HepG2 (cell line): ENCODE results near the gene OGFOD3. TPM values are rescaled to one million over a fixed set of nuclear protein-coding genes. Genes with fewer than 3 reads are reported as not detected.

ENCODE experiments used
- ATAC-seq: fragments of 200-7000 bp; cut with Tn5 transposase; 3 replicates; pipeline ENCODE4 v1.9.1; 2020; ENCODE audit warnings: mild to moderate bottlenecking, moderate library complexity
- BruUV-seq: library from RNA; stranded (reverse); fragments of 400-500 nt; replicated peaks from 2 replicates; lab custom pipeline; 2021; lab: Mats Ljungman, UMichigan
- CTCF ChIA-PET: fragments of 300-600 bp; formaldehyde crosslinking; extraction: SDS; loops from one replicate; lab custom pipeline; 2021; ENCODE audit warnings: low total read pairs, inconsistent platforms, low intra/inter-chr PET ratio; lab: Yijun Ruan, JAX
- POLR2A ChIA-PET: fragments of 350-600 bp; sonication (Branson Sonifier 250); formaldehyde crosslinking; loops from one replicate; lab custom pipeline; 2020; ENCODE audit warnings: antibody characterized with exemption, inconsistent platforms; lab: Yijun Ruan, JAX
- DNase-seq: peaks from one replicate; pipeline ENCODE4 v3.0.0-alpha.2; 2015; ENCODE audit warnings: low spot score
- FAIRE-seq: peaks from 3 replicates; lab custom pipeline; 2011; peaks lifted over from hg19 to GRCh38; lab: Jason Lieb, UNC
- H2AFZ ChIP-seq: one replicate; pipeline ENCODE4 v1.6.1; 2011; ENCODE audit warnings: low read length, inconsistent platforms
- H3K27ac ChIP-seq: fragments of 300-600 bp; 3 replicates; pipeline ENCODE4 v1.8.0; 2011; ENCODE audit warnings: mixed run types, mild to moderate bottlenecking, mixed read lengths, low read length, inconsistent platforms; ENCODE audit not compliant: insufficient read depth; ENCODE audit errors: extremely low read length
- H3K27me3 ChIP-seq, 2 experiments: fragments of 200-600 bp in 1 of 2; 2 replicates in 1 of 2; 3 replicates in 1 of 2; pipeline versions ENCODE4 v1.6.0 to v1.8.0; 2011; ENCODE audit warnings: low read length in 2 of 2, mild to moderate bottlenecking in 2 of 2, moderate library complexity in 2 of 2, inconsistent platforms in 1 of 2; ENCODE audit not compliant: insufficient read depth in 2 of 2, control insufficient read depth in 1 of 2
- H3K36me3 ChIP-seq, 2 experiments: fragments of 200-600 bp in 1 of 2; replicated peaks in 1 of 2; 2 replicates in 1 of 2; 3 replicates in 1 of 2; pipeline versions ENCODE4 v1.5.1 to v1.8.0; 2011; ENCODE audit warnings: low read length in 2 of 2, inconsistent platforms in 1 of 2; ENCODE audit not compliant: insufficient read depth in 2 of 2, control insufficient read depth in 1 of 2
- H3K4me1 ChIP-seq: 2 replicates; pipeline ENCODE4 v1.5.1; 2012; ENCODE audit warnings: low read length, inconsistent platforms; ENCODE audit not compliant: insufficient read depth
- H3K4me2 ChIP-seq: 2 replicates; pipeline ENCODE4 v1.6.0; 2011; ENCODE audit warnings: low read depth, low read length, inconsistent platforms
- H3K4me3 ChIP-seq, 3 experiments: fragments of 200-600 bp in 1 of 3; sonication (generic), shearing (Covaris generic) in 1 of 3; replicated peaks in 1 of 3; 2 replicates each; pipeline ENCODE4 v1.5.1; 2011 to 2016; ENCODE audit warnings: low read length in 3 of 3, inconsistent platforms in 2 of 3, low read depth in 2 of 3, mild to moderate bottlenecking in 2 of 3, control low read depth in 1 of 3, mixed read lengths in 1 of 3; ENCODE audit not compliant: insufficient read depth in 1 of 3
- H3K79me2 ChIP-seq: one replicate; pipeline ENCODE4 v1.6.1; 2011; ENCODE audit warnings: low read length, inconsistent platforms; ENCODE audit not compliant: insufficient read depth
- H3K9ac ChIP-seq: 2 replicates; pipeline ENCODE4 v1.6.0; 2011; ENCODE audit warnings: mild to moderate bottlenecking, low read depth, low read length, inconsistent platforms; ENCODE audit not compliant: insufficient read depth
- H3K9me3 ChIP-seq: 2 replicates; pipeline ENCODE4 v1.5.1; 2012; ENCODE audit warnings: mild to moderate bottlenecking, low read length
- H4K20me1 ChIP-seq: 2 replicates; pipeline ENCODE4 v1.6.0; 2011; ENCODE audit warnings: inconsistent platforms, mild to moderate bottlenecking, low read length, moderate library complexity; ENCODE audit not compliant: insufficient read depth
- AGO2 ChIP-seq: fragments of 200-400 bp; formaldehyde crosslinking; optimal IDR thresholded peaks from 2 replicates; pipeline ENCODE3; 2017; ENCODE audit warnings: mild to moderate bottlenecking, low read depth, low read length, moderate library complexity
- GFI1 ChIP-seq: sonication (generic); formaldehyde crosslinking; IDR thresholded peaks from 2 replicates; pipeline ENCODE4 v1.5.0; 2020; ENCODE audit warnings: missing genetic modification reagents, mild to moderate bottlenecking, borderline replicate concordance
- GLI4 ChIP-seq: sonication (generic); formaldehyde crosslinking; IDR thresholded peaks from 2 replicates; pipeline ENCODE4 v1.5.1; 2020; ENCODE audit warnings: missing genetic modification reagents, mild to moderate bottlenecking, moderate library complexity, borderline replicate concordance
- IRX3 ChIP-seq: sonication (generic); formaldehyde crosslinking; IDR thresholded peaks from 2 replicates; pipeline ENCODE4 v1.8.1; 2023; ENCODE audit warnings: mild to moderate bottlenecking, low read depth, missing genetic modification reagents, borderline replicate concordance
- ZBTB33 ChIP-seq: sonication (generic); formaldehyde crosslinking; IDR thresholded peaks from 2 replicates; pipeline ENCODE4 v1.4.0; 2020; ENCODE audit warnings: missing genetic modification reagents
- ZXDC ChIP-seq: sonication (generic); formaldehyde crosslinking; IDR thresholded peaks from 2 replicates; pipeline ENCODE4 v1.5.0; 2020; ENCODE audit warnings: mild to moderate bottlenecking, missing genetic modification reagents
- ZZZ3 ChIP-seq: sonication (generic); formaldehyde crosslinking; IDR thresholded peaks from 2 replicates; pipeline ENCODE4 v1.4.0; 2020; ENCODE audit warnings: missing genetic modification reagents, mild to moderate bottlenecking, borderline replicate concordance
- WGBS: methylation state at CpG from one replicate; pipeline ENCODE4 v1.1.6; 2017; ENCODE audit warnings: low lambda C conversion rate; 5-methylcytosine and 5-hydroxymethylcytosine counted together
- in situ Hi-C: cut with HindIII; loops from 2 replicates; pipeline ENCODE4 v1.10.0; 2017; ENCODE audit warnings: low pct_unique_long_range_greater_than_20kb; ENCODE audit not compliant: extremely low pct_ligation_motif_present
- intact Hi-C: fragments of 100-400 bp; cut with micrococcal nuclease; formaldehyde crosslinking; loops from one replicate; pipeline ENCODE4 v1.10.0; 2022; ENCODE audit not compliant: unreplicated experiment
- polyA plus RNA-seq, 8 experiments: library from polyadenylated mRNA; depleted of rRNA in 3 of 8; stranded (reverse) in 7 of 8; unstranded in 1 of 8; fragments of >200 nt; fragmentation: Illumina TruSeq in 4 of 8; extraction: Trizol in 4 of 8; gene quantifications; 2 replicates each; pipeline versions ENCODE4 v1.2.1 to v1.2.3, GENCODE V29; 2011 to 2016; ENCODE audit warnings: low read depth in 4 of 8, missing spikeins in 1 of 8, mixed read lengths in 1 of 8; ENCODE audit not compliant: insufficient read depth in 1 of 8
- total RNA-seq, 5 experiments: library from RNA; depleted of rRNA; stranded (reverse); fragments of >200 nt; fragmentation: Illumina TruSeq; extraction: Trizol; gene quantifications; 2 replicates each; pipeline ENCODE4 v1.2.3, GENCODE V29; 2016; ENCODE audit warnings: low read depth in 1 of 5

The OGFOD3 gene
- total and polyA plus RNA-seq, 2 of the 13 experiments (the other 11 are each of a cell fraction or from before 2014, with no cell fraction given) = 40.0 to 42.1 TPM

- no peak overlapping the region for H3K9ac ChIP-seq
- no peaks in the 10 kb centered on the region for H4K20me1 ChIP-seq
- H3K9me3 ChIP-seq = no peaks in the 10 kb centered on the region
- no peak overlapping the region for H2AFZ ChIP-seq
- CTCF ChIA-PET = no interaction called here
- WGBS = 90% methylated on average over 34 of the region's 38 CpGs
- H3K4me2 ChIP-seq = no peak overlapping the region
- TF ChIP-seq GLI4 (CRISPR knock-in tag) = no peak
- TF ChIP-seq ZZZ3 (CRISPR knock-in tag) = no peak
- peak; percentile 45 for TF ChIP-seq AGO2
- no peak for TF ChIP-seq GFI1
- 0 out of 2 replicates have a peak, but pooled peaks have one; percentile 33 for TF ChIP-seq ZBTB33
- TF ChIP-seq IRX3 (CRISPR knock-in tag) = no peak
- no peak for TF ChIP-seq ZXDC (CRISPR knock-in tag)
- TF ChIP-seq, all 625 proteins: peak for 2
- Histone ChIP-seq H3K27ac (no peak overlapping the region), H3K4me1 (peaks cover 4% of the 10 kb centered on the region), H3K27me3 (no peaks in the 10 kb centered on the region), H3K36me3 (peaks cover 10 to 32% of the 10 kb centered on the region in 2 experiments; a peak in 4 of 5 replicates), H3K4me3 (no peak overlapping the region), H3K79me2 (no peaks in the 10 kb centered on the region)
- POLR2A ChIA-PET = no interaction called here
- ATAC-seq = peak; percentile 17
- BruUV-seq = no TSS peak
- in situ Hi-C loops (no loop called here), intact Hi-C loops (no loop called here)
- DNase-seq = no peak
- no peak for FAIRE-seq
Measured at GRCh38 chr17:82397449-82398335, 20.7 kb downstream of the OGFOD3 start.
